HG03575 (cell line): ENCODE data around the gene SLC2A5.

Experiments used
- ATAC-seq: cut with Tn5 transposase; IDR thresholded peaks from one replicate; pipeline ENCODE4 v1.9.1; 2021; ENCODE audit not compliant: unreplicated experiment, insufficient number of reproducible peaks, low FRiP score; ENCODE audit errors: extremely low read depth

The SLC2A5 gene, protein sequence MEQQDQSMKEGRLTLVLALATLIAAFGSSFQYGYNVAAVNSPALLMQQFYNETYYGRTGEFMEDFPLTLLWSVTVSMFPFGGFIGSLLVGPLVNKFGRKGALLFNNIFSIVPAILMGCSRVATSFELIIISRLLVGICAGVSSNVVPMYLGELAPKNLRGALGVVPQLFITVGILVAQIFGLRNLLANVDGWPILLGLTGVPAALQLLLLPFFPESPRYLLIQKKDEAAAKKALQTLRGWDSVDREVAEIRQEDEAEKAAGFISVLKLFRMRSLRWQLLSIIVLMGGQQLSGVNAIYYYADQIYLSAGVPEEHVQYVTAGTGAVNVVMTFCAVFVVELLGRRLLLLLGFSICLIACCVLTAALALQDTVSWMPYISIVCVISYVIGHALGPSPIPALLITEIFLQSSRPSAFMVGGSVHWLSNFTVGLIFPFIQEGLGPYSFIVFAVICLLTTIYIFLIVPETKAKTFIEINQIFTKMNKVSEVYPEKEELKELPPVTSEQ

DNA sequence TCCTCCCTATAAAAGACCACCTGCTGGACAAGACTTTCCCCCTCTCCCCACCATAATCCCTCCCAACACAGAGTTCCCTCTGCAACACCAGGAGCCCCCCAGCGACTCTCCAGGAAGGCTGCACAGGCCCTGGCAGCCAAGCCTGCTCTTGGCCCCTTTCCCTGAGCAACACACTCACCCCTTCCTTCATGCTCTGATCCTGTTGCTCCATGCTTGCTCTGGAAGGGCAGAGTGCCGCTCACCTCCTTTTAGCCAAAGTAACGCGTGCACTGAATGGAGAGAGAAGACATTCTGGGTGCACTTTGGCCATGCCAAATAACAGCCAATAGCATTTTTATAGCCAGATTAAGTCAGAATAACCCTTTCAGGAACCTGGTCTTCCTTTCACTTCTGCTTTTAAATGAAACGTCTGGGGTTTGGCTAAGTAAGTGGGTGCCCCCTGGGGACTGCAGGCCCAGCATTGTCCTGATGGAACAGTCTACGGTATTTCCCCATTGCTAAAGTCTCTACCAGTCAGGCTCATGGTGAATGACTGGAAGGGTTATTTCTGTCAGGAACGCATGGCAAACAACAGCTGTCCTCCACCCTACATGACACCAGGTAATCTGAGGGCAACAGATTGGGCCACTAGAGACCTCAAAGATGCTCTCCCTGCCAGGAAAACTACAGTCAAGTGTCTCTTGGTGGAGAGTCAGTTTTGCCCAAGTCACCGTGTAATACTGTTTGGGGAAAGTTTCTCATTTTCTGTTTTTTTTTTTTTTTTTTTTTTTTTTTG lies at the start of gene SLC2A5:
SLC2A5 (minus strand) TSS at position 310 of the 775 bp plus-strand sequence; CDS start at position 211, 99 bp downstream.
- ATAC-seq, result peak; percentile 59

DNA sequence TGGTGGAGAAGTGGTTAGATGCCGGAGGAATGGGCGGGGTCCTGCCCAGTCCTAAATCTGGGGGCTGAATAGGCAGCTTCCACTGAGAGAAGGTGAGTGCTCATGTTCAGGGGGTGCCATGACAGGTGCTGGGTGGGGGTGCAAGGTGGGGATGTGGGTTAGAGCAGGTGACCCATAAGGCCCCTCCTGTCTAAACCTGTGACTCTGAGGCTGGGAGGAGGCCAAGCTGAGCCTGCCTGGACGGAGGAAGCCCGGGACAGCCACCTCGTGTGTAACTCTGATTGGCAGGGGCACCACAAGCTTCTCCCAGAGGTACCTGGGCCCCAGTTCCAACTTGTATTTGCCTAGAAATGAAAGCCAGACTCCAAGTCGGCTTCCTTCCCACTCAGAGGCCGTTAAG lies 48.8 kb upstream of the SLC2A5 start:
- ATAC-seq, result no peak

DNA sequence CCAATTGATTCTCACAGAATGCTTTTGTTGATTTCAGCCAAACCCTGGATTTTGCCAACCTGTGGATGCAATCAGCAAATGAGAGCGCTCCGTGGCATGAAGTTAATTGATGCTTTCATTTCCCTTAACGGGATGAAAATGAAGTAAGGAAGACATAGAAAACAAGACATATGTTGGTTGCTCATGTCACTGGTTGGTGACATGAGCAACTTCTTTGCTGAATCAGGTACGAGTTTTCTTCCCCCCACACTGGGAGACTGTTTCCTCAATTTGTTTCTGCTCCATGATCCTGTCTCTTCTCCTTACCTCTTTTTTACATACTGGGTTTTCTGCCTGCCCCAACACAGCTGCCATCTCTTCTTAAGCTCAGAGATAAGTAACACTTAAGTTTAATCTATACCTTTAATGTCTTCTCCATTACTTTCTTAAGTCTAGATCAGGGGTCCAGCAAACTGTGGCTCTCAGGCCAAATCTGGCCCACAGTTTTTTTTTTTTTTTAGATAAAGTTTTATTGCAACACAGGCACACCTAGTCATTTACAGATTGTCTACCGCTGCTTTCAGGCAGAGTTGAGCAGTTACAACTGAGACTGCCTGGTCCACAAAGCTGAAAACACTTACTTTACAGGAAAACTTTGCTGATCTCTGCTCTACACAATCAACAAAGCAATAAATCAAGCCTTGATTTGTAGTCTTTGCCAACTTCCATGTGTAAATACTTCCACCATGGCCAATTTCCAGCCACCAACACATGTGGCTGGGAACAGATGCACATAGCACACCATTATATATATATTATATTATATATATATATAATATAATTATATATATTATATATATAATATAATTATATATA lies 46.1 kb upstream of the SLC2A5 start:
- ATAC-seq, result no peak

DNA sequence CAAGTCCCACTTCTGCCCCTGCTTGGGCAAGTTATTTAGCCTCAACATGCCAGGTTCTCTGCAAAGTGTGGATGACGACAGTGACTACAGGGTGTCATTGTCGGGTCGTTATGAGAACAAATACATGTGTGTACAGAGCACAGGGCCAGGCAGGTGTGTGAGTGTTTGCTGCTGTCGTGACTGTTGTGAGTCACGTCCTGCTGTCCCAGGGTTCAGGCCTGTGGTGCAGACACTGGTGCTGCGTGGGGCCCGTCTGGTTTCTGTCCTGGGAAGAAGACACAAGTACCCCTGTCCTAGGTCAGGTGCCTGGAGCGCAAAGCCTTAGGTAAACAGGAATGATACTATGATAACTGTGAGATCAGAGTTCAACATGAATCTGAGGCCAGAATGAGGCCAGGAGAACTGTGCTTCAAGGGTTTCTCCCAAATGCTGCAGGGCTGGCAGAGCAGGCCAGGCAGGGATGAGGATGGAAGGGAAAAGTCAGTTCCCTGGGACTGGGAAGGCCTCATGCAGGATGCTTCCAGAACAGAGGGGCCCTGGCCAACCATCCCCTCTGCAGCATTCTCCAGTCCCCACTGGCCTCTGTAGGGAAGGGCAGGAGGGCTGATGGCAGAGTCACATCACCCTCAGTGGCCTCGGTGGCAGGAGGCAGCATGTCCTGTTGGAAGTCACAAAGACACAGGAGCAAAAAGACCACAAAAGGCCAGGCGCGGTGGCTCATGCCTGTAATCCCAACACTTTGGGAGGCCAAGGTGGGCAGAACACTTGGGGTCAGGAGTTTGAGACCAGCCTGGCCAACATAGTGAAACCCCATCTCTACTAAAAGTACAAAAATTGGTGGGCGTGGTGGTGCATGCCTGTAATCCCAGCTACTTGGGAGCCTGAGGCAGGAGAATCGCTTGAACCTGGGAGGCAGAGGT lies 43.8 kb upstream of the SLC2A5 start:
- no peak for ATAC-seq

DNA sequence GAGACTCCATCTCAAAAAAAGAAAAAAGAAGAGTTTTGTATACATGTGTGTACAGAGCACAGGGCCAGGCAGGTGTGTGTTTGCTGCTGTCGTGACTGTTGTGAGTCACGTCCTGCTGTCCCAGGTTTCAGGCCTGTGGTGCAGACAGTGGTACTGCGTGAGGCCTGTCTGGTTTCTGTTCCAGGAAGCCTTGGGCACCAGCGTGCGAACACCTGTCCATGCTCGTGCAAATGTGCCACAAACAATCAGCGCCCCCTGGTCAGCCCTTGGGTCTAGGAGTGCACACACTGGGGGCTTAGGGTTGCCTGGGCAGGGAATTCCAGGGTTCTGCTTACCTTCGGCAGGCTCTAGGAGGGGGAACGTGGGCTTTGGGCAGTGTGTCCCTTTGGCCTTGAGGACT lies 42.5 kb upstream of the SLC2A5 start:
- no peak for ATAC-seq

DNA sequence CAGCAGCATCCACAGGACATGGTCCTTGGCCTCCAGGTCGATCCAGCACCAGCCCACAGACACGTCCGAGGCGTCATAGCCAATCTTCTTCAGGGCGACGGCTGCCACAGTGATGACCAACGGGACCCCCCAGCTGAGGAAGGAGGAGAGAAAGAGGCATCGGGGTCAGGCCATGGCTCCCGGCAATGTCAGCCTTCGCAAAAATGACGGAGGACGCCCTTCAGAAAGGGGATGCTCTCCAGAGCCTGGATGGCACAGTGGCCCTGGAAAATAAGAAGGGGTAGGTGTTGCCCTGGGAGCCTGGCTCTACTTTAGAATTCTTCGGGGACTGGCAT lies 41.9 kb upstream of the SLC2A5 start:
- no peak for ATAC-seq

DNA sequence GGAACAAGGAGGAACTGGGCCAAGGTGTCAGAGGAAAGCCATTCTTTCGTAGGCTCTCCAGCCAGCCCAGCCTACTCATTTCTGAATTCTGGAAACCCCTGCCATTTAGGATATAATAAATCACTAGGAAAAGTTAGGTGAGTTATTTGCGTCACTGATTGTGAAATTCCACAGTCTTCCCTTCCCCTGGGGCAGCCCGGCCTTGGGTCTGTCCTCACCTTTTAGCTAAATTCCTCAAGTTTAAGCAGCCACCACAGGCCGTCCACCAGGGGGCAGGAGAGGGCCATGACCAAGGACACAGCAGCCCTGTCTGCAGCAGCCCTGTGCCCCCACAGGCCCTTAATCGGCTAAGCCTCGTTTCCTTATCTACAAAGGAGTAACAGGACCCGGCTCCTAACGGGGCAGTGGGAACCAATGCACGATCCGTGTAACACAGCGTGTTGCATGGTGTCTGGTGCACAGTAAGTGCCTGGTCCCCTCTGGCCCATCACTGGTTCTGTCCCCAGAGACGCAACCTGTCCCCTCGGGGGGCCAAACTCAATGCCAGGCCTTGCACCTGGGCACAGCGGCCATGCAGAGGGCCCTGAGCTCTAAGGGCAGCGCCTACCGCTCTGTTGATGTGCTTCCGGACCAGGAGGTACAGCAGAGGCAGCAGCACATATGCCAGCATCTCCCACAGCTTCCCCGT lies 41.4 kb upstream of the SLC2A5 start:
- no peak for ATAC-seq

DNA sequence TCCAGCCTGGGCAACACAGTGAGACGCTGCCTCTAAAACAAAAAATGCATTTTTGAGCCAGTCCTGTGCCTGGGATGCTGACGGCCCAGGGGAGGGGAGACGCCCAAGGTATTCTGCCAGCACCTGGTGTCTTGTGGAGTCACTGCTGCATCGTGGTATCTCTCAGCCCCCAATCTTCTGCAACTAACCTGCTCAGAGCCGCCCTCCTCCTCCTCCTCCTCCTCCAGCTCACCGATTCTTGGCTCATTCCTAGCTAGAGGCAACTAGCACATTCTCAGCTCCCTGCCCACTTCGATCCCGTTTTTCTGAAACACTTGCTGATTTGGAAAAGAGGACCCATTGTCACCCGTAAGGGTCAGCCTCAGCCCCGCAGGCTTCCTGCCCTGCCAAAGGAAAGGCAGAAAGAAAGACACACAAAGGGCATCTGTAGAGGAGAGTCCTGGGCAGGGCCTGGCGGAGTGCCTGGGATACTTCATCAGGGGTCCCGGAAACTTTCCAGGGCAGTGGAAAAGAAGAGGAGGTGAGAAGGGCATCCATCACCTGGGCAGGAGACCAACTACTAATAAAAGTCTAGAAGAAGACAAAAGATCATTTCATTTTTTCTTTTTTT lies 38.7 kb upstream of the SLC2A5 start:
- no peak for ATAC-seq

DNA sequence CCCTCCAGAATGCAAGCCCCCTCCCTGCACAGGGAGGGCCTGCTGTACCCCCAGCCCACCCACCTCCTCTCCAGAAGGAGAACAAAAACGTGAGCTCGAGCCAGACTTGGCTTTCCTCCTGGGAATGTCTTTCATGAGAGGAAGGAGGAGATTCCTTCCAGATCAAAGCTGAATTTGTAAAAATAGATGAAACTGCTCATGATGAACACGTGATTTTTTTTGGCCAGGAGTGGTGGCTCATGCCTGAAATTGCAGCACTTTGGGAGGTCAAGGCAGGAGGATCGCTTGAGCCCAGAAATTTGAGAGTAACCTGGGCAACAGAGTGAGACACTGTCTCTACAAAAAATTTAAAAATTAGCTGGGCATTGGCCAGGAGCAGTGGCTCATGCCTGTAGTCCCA lies 37.7 kb upstream of the SLC2A5 start:
- ATAC-seq, result no peak

DNA sequence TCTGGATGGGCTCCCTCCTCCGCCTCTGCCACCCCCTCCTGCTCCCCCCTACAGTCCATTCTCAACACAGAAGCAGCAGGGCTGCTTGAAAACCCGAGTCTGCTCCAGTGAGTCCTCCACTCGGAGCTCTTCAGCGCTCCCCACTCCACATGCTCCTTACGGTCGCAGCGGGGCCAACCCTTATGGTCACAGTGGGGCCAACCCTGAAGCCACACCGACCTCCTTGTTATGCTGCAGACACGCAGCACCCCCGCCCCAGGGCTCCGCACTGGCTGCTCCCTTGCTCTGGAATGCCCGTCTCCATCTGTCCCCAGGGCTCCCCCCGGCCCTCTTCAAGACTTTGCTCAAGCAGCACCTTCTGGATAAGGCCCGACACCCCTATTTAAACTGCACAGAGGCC lies 36.9 kb upstream of the SLC2A5 start:
- no peak for ATAC-seq

DNA sequence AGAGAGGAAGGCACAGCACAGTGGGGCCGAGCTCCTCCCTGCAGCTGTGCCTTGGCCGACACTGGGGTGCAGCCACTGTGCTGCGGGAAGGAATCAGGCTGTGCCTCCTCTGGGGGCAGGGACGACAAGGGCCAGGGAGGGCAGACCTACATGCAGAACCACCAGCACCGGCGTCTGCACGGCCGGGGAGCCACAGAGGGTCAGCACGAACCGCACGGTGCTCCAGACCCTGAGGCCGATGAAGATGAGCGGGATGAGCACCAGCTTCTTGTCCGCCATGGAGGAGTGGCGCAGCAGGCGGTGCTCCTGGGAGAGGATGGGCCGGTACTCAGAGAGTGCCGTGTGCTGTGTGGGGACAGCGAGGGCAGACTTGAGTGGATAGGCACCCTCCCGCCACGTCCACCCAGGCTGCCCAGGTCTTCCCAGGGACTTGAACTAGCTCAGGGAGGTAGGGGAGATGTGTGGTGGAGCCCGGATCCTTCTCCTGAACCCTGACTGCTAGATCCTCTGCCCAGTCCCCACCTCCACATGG lies 36.0 kb upstream of the SLC2A5 start:
- ATAC-seq, result no peak

DNA sequence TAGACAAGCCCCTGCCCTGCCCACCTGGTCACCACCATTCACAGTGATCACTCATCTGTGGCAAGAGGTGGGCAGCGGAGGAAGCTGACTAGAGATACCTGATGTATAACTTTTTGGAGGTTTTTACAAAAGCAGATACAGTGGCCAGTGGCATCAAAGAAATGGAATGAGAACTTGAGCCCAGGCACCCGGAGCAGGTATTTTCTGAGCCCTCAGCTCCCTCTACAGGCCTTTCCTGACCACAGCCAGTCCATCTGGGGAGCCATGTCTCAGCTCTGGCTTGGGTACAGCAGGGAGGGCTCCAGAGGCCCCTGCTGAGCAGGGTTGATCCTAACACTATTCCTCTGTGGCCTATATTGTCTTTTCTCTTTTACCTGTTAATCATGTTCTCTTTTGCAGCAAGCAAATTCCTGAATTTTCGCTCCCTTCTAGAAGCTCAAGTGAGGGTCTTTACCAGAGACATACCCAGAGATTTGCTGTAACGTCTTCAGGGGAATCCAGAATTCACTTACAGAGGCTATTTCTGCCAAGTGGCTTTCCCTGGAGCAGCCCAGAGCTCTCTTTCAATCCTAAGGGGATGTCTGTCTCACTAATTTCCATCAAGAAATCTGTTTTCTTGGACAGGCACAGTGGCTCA lies 32.2 kb upstream of the SLC2A5 start:
- no peak for ATAC-seq

DNA sequence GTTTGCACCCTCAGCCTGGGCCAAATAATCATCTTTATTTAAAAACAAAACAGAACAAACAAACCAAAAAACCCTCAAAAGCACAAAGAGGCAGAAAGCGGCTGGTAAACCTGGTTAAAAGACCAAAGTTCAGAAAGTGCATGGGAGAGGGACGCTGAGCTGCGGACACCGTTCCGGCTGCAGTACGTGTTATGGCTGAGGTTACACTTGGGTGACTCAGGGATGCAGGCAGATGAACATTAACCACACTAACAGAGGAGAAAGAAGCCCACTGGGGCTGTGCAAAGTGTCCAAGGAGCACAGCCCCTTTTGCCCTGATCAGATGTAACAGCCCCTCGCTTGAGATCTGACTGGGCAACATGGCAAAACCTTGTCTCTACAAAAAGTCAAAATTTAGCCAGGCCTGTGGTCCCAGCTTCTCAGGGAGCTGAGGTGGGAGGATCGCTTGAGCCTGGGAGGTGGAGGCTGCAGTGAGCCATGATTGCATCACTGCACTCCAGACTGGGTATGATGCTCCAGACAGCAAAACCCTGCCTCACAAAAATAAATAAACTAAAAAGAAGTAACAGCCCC lies 31.1 kb upstream of the SLC2A5 start:
- ATAC-seq, result no peak

DNA sequence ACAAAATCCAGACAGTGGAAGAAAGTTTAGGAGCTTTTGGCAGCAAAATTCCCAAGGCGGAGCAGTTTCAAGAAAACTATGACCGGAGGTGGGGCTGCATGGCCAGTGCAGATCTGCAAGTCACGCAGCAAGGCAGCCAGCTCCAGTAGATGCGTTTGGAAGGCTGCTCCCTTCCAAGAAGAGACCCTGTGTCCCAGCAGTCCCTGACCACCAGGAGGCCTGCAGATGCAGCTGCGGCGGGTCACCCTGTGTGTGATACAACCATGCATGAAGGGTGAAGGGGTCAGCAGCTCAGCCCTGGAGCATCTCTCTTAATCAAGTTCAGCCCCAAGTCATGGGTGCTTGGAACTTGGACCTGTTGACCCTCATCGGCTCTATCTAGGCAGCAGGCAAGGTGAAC lies 30.1 kb upstream of the SLC2A5 start:
- ATAC-seq, result no peak

DNA sequence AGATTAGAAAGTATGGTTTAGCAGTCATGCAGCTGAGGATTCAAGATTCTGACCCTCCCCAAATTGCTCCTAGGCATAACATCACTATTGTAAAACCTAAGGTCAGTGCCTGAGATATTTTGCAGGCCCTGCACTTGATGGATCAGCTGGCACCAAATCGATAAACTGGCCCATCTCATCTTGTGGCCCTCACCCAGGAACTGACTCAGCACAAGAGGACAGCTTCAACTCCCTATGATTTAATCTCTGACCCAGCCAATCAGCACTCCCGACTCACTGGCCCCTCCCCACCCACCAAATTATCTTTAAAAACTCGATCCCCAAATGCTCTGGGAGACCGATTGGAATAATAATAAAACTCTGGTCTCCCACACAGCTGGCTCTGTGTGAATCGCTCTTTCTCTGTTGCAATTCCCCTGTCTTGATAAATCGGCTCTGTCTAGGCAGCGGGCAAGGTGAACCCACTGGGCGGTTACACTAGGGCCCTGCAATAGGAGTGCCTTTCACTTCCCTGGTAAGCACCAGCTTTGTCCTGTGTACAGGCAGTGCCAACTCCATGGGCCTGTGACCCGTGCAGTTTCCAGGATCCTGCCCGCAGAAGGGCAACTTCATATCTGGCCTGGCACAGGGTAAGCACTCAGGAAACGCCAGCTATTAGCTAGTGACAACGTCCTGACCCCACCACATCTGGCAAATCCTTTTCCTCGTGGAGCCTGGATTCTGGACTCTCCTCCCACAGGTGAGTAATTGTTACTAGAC lies 28.7 kb upstream of the SLC2A5 start:
- no peak for ATAC-seq

DNA sequence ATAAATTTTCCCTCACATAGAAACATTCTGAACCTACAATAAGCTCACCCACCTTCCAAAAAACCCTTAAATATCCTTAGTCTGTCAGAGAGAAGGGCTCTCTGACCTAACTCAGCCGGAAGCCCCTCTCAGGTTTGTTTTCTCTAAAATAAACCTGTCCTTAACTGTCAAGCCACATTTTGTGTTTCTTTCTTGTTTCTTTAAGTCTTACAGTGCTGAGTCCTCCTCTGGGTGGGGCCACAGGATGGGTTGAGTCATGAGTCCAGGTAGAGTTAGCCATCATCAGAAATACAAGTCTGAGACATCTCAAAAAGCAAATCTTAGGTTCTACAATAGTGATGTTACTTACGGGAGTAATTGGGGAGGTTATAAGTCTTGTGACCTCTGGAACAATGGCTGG lies 26.4 kb upstream of the SLC2A5 start:
- ATAC-seq, result no peak
